HG03280 (cell line): ENCODE measurements around the gene TP53TG5.
"Not testable (repeated sequence)": the region's sequence is repeated elsewhere in the genome, so short reads cannot be mapped to it uniquely, and the experiment has no call there.

ENCODE experiments used
- ATAC-seq: cut with Tn5 transposase; IDR thresholded peaks from one replicate; pipeline ENCODE4 v1.9.1; 2021; ENCODE audit warnings: mild to moderate bottlenecking, moderate library complexity; ENCODE audit not compliant: unreplicated experiment

The TP53TG5 gene

GRCh38 chr20:45367126-45367525 is 11.0 kb downstream of the TP53TG5 start:
- ATAC-seq: no peak

GRCh38 chr20:45366631-45367030 is 11.5 kb downstream of the TP53TG5 start:
- ATAC-seq: no peak

GRCh38 chr20:45366192-45366591 is 11.9 kb downstream of the TP53TG5 start:
- ATAC-seq: no peak

- ATAC-seq: no peak
Measured at GRCh38 chr20:45365444-45365970, 12.6 kb downstream of the TP53TG5 start.

- ATAC-seq: no peak
Measured at GRCh38 chr20:45363611-45364492, 14.3 kb downstream of the TP53TG5 start.

GRCh38 chr20:45362804-45363610 is 15.1 kb downstream of the TP53TG5 start, which contains the start of gene SYS1:
TSS of gene SYS1 (plus strand) at chr20:45363156. CDS start at chr20:45363532, 376 bp downstream.
- peak; percentile 87 for ATAC-seq

- no peak for ATAC-seq
Measured at GRCh38 chr20:45361793-45362192, 16.3 kb downstream of the TP53TG5 start.

GRCh38 chr20:45359406-45360148 is 18.5 kb downstream of the TP53TG5 start:
- ATAC-seq: no peak

- no peak for ATAC-seq
Measured at GRCh38 chr20:45359069-45359405, 19.1 kb downstream of the TP53TG5 start.

GRCh38 chr20:45358282-45359068 is 19.6 kb downstream of the TP53TG5 start:
- no peak for ATAC-seq

GRCh38 chr20:45355209-45356084 is 22.7 kb downstream of the TP53TG5 start:
- no peak for ATAC-seq

- no peak for ATAC-seq
Measured at GRCh38 chr20:45354423-45355208, 23.5 kb downstream of the TP53TG5 start.

- no peak for ATAC-seq
Measured at GRCh38 chr20:45353746-45354145, 24.4 kb downstream of the TP53TG5 start.

- no peak for ATAC-seq
Measured at GRCh38 chr20:45352729-45353128, 25.4 kb downstream of the TP53TG5 start.

- ATAC-seq: not testable (repeated sequence)
Measured at GRCh38 chr20:45350795-45351194, 27.3 kb downstream of the TP53TG5 start.

- no peak for ATAC-seq
Measured at GRCh38 chr20:45350217-45350616, 27.9 kb downstream of the TP53TG5 start.

- no peak for ATAC-seq
Measured at GRCh38 chr20:45347936-45348778, 30.0 kb downstream of the TP53TG5 start, which contains the start of gene SDC4. TSS of gene SDC4 (minus strand) at chr20:45348424. CDS start at chr20:45348384, 40 bp downstream.
